Activated CD4-positive, CD25-positive, alpha-beta regulatory T cell treated with anti-CD3 and anti-CD28 coated beads, Interleukin-2, amount 50 U/mL, for 16 hours (primary cell): ENCODE data around the gene HAS3.
"Not testable (repeated sequence)": the region's sequence is repeated elsewhere in the genome, so short reads cannot be mapped to it uniquely, and the experiment has no call there.

Experiments
- DNase-seq: peaks from one replicate; pipeline ENCODE4 v3.0.0-alpha.2; 2020; ENCODE audit warnings: low read depth, low spot score

HAS3 gene

DNA sequence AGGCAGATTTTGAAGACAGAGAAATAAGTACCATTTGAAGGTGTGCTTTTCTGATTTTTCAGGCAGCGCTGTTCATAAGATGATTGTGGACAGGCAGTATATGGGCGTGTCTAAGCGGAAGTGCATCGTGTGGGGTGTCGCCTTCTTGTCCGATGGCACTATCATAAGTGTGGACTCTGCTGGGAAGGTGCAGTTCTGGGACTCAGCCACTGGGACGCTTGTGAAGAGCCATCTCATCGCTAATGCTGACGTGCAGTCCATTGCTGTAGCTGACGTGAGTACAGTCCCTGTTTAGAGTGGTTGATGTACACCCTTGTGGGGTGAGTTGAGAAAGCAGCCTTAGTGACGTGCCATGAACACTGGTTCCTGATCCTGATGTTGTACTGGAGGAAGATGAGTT is 37.7 kb downstream of the HAS3 start:
- DNase-seq: no peak

DNA sequence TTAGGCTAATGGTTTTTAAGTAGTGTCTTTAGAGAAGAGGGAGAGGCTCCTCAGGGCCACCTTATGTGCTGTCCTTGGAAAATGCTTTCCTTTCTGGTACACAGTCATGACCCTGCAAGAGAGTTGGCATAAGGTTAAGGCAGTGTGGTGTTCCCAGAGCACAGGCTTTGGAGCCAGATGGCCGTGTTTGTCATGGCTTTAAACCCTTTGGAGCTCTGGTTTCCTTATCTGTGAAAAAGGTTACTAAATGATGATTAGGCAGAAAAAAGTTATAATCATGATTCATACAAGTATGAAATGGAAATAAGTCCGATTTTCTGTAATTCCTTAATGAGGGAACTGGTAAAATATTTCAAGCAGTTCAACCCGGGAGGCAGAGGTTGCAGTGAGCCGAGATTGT is 40.2 kb downstream of the HAS3 start:
- no peak for DNase-seq

DNA sequence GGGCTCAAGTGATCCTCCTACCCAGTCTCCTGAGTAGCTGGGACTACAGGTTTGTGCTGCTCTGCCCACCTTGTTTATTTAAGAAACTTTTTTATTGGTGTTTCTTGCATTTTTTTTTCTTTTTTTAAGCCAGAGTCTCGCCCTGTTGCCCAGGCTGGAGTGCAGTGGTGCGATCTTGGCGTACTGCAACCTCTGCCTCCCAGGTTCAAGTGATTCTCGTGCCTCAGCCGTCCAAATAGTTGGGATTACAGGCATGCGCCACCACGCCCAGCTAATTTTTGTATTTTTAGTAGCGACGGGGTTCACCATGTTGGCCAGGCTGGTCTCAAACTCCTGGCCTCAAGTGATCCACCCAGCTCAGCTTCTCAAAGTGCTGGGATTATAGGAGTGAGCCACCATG is 44.2 kb downstream of the HAS3 start:
- DNase-seq: not testable (repeated sequence)

DNA sequence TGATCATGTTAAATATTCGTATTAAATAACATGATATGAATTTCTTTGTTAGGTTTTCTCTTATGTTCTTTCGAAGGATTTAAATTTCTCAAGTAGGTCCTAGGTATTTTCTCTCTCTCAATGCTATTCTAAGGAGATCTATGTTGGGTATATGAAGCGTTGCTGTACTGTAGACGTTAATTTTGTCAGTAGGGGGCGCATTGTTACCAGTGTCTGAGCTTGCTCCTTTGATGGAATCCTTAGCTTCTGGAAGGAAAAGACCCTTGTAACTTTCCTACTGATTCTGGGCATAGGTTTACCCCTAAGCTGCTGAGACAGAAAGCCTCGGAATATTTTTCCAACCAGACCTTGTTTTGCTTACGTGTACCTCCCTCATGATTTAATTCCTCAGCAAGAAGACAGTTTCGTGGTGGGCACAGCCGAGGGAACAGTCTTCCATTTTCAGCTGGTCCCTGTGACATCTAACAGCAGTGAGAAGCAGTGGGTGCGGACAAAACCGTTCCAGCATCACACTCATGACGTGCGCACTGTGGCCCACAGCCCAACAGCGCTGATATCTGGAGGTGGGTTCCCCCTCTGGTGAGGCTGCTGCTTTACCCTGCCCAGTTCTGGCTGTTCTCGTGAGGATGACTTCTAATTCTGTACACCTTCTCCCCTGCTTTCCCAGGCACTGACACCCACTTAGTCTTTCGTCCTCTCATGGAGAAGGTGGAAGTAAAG is 44.9 kb downstream of the HAS3 start:
- peak; percentile 21 for DNase-seq

DNA sequence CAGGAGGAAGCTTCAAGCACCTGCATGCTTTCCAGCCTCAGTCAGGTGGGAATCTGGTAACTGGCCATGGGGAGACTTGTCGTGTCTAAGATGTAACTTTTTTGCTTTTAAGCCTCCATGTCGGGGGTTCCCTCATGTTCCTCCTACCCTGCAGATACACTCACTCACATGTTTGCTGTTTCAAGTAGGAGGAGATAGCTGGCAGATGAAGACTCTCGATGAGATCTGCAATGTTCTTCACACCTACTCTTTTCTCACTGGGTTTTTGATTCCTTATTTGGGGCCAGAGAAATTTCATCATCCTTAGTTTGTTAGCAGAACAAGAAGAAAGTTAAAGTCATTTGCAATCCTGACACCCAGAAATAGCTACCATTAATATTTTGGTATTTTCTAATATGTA is 51.7 kb downstream of the HAS3 start:
- DNase-seq: no peak

DNA sequence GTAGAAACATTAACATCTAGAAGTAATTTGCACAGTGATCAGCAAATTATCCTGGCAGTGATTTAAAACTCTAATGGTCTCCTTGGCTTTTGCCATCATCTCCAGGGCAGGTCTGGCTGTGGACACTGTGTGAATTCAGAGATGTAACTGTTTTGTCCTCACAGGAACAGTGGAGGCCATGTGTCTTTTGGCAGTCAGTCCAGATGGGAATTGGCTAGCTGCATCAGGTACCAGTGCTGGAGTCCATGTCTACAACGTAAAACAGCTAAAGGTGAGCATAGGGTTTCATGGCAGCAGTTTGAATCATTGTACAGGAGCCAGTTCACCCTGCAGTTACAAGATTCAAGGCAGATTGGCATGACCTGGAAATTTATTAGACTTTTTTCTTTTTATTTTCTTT is 54.7 kb downstream of the HAS3 start:
- DNase-seq: no peak

DNA sequence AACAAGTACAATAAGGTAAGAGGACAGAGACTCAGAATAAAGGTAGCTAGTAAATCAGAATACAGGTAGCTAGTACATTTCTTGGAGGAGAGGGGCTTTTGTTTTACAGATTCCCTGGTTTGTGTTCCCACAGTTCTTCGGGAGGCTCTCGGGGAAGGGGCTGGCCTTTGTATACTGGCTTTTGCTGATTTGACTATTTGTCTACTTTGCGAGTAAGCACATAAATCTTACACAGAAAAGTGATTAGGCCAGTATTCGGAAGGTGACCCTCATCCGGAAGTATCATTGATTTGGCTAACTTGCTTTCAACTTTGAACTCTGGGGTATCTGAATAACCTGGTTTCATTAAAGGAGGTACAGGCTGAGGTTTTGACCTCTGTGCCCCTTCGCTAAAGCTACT is 60.1 kb downstream of the HAS3 start:
- no peak for DNase-seq

DNA sequence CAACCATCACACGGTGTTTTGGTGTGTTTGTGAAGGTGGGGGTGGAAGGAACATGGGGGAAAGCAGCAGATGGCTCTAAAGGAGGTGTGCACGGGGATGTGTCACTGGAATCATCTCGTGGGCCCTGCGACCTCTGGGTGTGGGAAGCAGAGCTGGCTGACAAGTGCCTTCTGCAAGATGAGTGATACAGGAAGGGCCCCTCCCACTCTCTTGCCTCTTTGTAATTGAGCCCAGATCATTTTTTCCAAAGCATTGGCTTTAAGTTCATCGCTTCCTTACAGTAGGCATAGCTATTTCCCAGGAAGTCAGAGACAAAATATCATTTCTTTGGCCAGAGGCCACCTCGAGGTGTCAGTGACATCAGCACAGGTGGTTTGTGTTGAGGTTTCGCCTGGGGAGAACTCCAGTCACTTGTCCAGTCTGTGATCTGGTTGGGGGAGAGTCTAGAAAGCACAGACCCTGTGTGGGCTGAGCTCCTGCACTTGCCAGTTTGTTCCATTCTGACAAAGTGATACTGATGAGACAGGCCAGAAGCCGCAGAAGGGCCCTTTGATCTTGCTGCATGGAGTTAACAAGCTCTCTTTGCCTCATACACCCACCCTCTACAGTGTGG is 60.9 kb downstream of the HAS3 start:
- DNase-seq: no peak

DNA sequence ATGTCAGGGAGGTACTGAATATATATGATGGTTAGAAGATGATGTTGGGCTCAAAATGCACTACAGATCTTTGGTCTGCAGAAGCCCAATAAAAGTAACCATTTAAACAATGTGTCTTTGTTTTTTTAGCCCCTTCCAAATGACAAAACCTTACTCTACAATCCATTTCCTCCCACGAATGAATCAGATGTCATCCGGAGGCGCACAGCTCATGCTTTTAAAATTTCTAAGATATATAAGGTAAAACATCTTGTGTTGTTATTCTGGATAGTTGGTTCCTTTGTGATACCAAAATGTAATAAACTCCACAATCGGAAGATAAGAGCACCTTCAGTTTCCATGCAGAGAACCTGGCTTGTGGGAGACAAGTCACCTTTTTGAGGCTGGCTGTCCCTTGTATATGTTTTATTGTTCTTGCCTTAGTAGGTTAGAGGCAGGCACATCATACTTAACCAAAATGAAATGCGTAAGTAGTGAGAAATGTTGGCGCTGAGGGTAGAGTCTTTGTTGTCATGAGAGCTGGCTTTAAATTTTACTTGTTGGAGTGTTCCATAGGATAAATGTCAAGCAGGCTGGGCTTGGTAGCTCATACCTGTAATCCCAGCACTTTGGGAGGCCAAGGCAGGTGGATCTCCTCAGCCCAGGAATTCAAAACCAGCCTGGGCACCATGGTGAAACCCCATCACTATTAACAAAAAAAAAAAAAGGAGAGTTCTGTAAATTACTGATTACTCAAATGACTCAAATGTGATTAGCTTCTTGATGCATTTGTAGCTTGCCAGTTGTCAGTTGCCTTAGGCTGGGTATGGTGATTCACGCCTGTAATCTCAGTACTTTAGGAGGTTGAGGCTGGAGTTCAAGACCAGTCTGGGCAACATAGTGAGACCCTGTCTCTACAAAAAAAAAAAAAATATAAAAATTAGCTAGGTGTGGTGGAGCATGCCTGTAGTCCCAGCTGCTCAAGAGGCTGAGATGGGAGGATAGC is 61.8 kb downstream of the HAS3 start:
- no peak for DNase-seq
